Measurements from ENCODE around the gene ZNF700. TPM values are rescaled to one million over a fixed set of nuclear protein-coding genes. Genes with fewer than 3 reads are reported as not detected.
"Not testable (repeated sequence)": the region's sequence is repeated elsewhere in the genome, so short reads cannot be mapped to it uniquely, and the experiment has no call there.

Gene ZNF700
- total and polyA plus RNA-seq, 9 of the 15 experiments (the other 6 are each of a cell fraction or from before 2014, with no cell fraction given): 10.3 to 24.7 (median 14.1) TPM

GRCh38 chr19:11887611-11888531, 37.0 kb upstream of the ZNF700 start, which contains the start of gene ZNF69 (continued):
- TF ChIP-seq ZNF274 (IDR thresholded peaks at IDR 0.05; ENCODE audit: borderline replicate concordance, low read depth, low read length) (no peak), ZNF511 (CRISPR knock-in tag; IDR thresholded peaks at IDR 0.05) (no peak), ZNF224 (CRISPR knock-in tag; IDR thresholded peaks at IDR 0.05) (no peak)
- TF ChIP-seq, protein P1, sequence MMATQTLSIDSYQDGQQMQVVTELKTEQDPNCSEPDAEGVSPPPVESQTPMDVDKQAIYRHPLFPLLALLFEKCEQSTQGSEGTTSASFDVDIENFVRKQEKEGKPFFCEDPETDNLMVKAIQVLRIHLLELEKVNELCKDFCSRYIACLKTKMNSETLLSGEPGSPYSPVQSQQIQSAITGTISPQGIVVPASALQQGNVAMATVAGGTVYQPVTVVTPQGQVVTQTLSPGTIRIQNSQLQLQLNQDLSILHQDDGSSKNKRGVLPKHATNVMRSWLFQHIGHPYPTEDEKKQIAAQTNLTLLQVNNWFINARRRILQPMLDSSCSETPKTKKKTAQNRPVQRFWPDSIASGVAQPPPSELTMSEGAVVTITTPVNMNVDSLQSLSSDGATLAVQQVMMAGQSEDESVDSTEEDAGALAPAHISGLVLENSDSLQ (IDR thresholded peaks at IDR 0.05): peak; percentile 98

GRCh38 chr19:11889901-11890300, 35.0 kb upstream of the ZNF700 start:
- H3K9ac ChIP-seq (ENCODE audit: insufficient read depth in 1 of 2, low read depth in 2 of 2, low read length in 2 of 2); H3K36me3 ChIP-seq (ENCODE audit: control insufficient read depth, insufficient read depth, low read length); H2AFZ ChIP-seq (ENCODE audit: low read depth, low read length); POLR2A ChIA-PET; H3K9me3 ChIP-seq (replicated peaks; ENCODE audit: control insufficient read depth, insufficient read depth, low read depth, low read length); H3K27me3 ChIP-seq (ENCODE audit: control insufficient read depth in 2 of 2, insufficient read depth in 2 of 2, low read length in 2 of 2); H3K9me1 ChIP-seq (ENCODE audit: control insufficient read depth, insufficient read depth, low read length); ATAC-seq; H4K20me1 ChIP-seq (replicated peaks; ENCODE audit: control insufficient read depth, insufficient read depth, low read length); H3K4me2 ChIP-seq (ENCODE audit: insufficient read depth, low read length); H3K27ac ChIP-seq (ENCODE audit: extremely low read depth, low read depth, low read length); H3K79me2 ChIP-seq (ENCODE audit: control insufficient read depth, insufficient read depth, low read length); FAIRE-seq; CTCF ChIA-PET (ENCODE audit: low intra/inter-chr PET ratio); BruUV-seq (replicated peaks); H3K4me3 ChIP-seq: not testable (repeated sequence)
- in situ Hi-C loops (cut with MboI): loop anchor here (5.0 kb wide), 1 partner anchor 102 kb away; no protein-coding TSS in a partner anchor
- WGBS (ENCODE audit: insufficient coverage, low coverage, missing lambda C conversion rate): 14% methylated on average over 6 of the region's 6 CpGs
- DNase-seq (ENCODE audit: extremely low read depth in 1 of 4, low spot score in 3 of 4): peak in 1 of 4 experiments; percentile 9
- peaks cover 14 to 21% of the 10 kb centered on the region in 2 experiments; a peak in 4 of 5 replicates for H3K4me1 ChIP-seq (replicated peaks in 1 of 2; ENCODE audit: control insufficient read depth in 2 of 2, insufficient read depth in 2 of 2, low read length in 2 of 2)
- intact Hi-C loops (cut with micrococcal nuclease): loop anchor here (2.0 kb wide), 1 partner anchor 251 kb away; the partner anchor contains the start of gene ZNF20
